HEK293T (cell line): ENCODE data around the gene RBFOX2.
A peak's percentile ranks its signal among the peaks of the same experiment; 100 is the strongest.

Experiments
- CTCF ChIA-PET: fragments of 350-600 bp; formaldehyde crosslinking; extraction: SDS; loops from one replicate; lab custom pipeline; 2021; ENCODE audit warnings: antibody characterized with exemption, inconsistent platforms; lab: Yijun Ruan, JAX
- POLR2A ChIA-PET: fragments of 350-600 bp; formaldehyde crosslinking; extraction: SDS; loops from one replicate; lab custom pipeline; 2020; ENCODE audit warnings: antibody characterized with exemption, inconsistent platforms; lab: Yijun Ruan, JAX
- DNase-seq: peaks from one replicate; pipeline ENCODE4 v3.0.0; 2012; ENCODE audit warnings: mixed read lengths; ENCODE audit errors: extremely low spot score
- ARNT ChIP-seq: fragments of 450-650 bp; IDR thresholded peaks from 2 replicates; pipeline ENCODE4 v1.6.1; 2017; ENCODE audit warnings: mild to moderate bottlenecking
- BHLHE40 ChIP-seq: fragments of 450-650 bp; IDR thresholded peaks from 2 replicates; pipeline ENCODE4 v1.6.1; 2016; ENCODE audit warnings: mild to moderate bottlenecking, moderate library complexity, borderline replicate concordance
- CTBP1 ChIP-seq: fragments of 450-650 bp; IDR thresholded peaks from 2 replicates; pipeline ENCODE4 v1.6.1; 2016; ENCODE audit warnings: borderline replicate concordance
- ELF4 ChIP-seq: fragments of 450-650 bp; IDR thresholded peaks from 2 replicates; pipeline ENCODE4 v1.6.1; 2017; ENCODE audit warnings: antibody characterized with exemption
- FOXA1 ChIP-seq: fragments of 450-650 bp; IDR thresholded peaks from 2 replicates; pipeline ENCODE4 v1.6.1; 2016; ENCODE audit warnings: mild to moderate bottlenecking
- FOXK2 ChIP-seq: fragments of 450-650 bp; IDR thresholded peaks from 2 replicates; pipeline ENCODE4 v1.6.1; 2016; ENCODE audit warnings: mild to moderate bottlenecking
- FOXM1 ChIP-seq: fragments of 450-650 bp; IDR thresholded peaks from 2 replicates; pipeline ENCODE4 v1.6.1; 2017; ENCODE audit warnings: mild to moderate bottlenecking, borderline replicate concordance
- HDGF ChIP-seq: fragments of 450-650 bp; IDR thresholded peaks from 2 replicates; pipeline ENCODE4 v1.6.1; 2017; ENCODE audit warnings: antibody characterized with exemption, borderline replicate concordance
- L3MBTL2 ChIP-seq: fragments of 450-650 bp; conservative IDR thresholded peaks from 2 replicates; pipeline ENCODE4 v1.6.1; 2016; ENCODE audit warnings: mild to moderate bottlenecking
- LEF1 ChIP-seq: fragments of 450-650 bp; IDR thresholded peaks from 2 replicates; pipeline ENCODE4 v1.6.1; 2017; ENCODE audit warnings: mild to moderate bottlenecking, borderline replicate concordance
- NFRKB ChIP-seq: fragments of 450-650 bp; IDR thresholded peaks from 2 replicates; pipeline ENCODE4 v1.6.1; 2016; ENCODE audit warnings: mild to moderate bottlenecking, moderate library complexity
- PKNOX1 ChIP-seq: fragments of 450-650 bp; IDR thresholded peaks from 2 replicates; pipeline ENCODE4 v1.6.1; 2016
- SP1 ChIP-seq: fragments of 450-650 bp; IDR thresholded peaks from 2 replicates; pipeline ENCODE4 v1.6.1; 2017
- SUZ12 ChIP-seq: fragments of 450-650 bp; IDR thresholded peaks from 2 replicates; pipeline ENCODE4 v1.6.1; 2016; ENCODE audit warnings: mild to moderate bottlenecking
- TARDBP ChIP-seq: fragments of 450-650 bp; IDR thresholded peaks from 2 replicates; pipeline ENCODE4 v1.6.1; 2016
- ZNF384 ChIP-seq: fragments of 450-650 bp; IDR thresholded peaks from 2 replicates; pipeline ENCODE4 v1.6.1; 2016

Gene RBFOX2

GRCh38 chr22:35846804-35847203, 181.8 kb downstream of the RBFOX2 start:
- ChIA-PET CTCF (no interaction called here), POLR2A (no interaction called here)
- DNase-seq: no peak
- TF ChIP-seq HDGF (no peak), FOXK2 (no peak), SUZ12 (no peak), SP1 (no peak), BHLHE40 (no peak), NFRKB (no peak)

GRCh38 chr22:35844886-35845285, 183.7 kb downstream of the RBFOX2 start:
- ChIA-PET POLR2A (no interaction called here), CTCF (no interaction called here)
- TF ChIP-seq FOXK2 (no peak), CTBP1 (no peak), ZNF384 (no peak), SUZ12 (no peak), PKNOX1 (no peak), L3MBTL2 (no peak)
- DNase-seq: no peak

- CTCF ChIA-PET: interaction anchor here (0.6 to 1.3 kb wide), 2 partner anchors 16 to 40 kb away, joined by 3 read pairs; no protein-coding TSS in a partner anchor
- POLR2A ChIA-PET: no interaction called here
- peak; percentile 64 for DNase-seq
- TF ChIP-seq FOXA1 (no peak), LEF1 (no peak), FOXM1 (no peak), PKNOX1 (0 out of 2 replicates have a peak, but pooled peaks have one; percentile 23), HDGF (no peak)
These were observed 185.7 kb downstream of the RBFOX2 start for GRCh38 chr22:35842954-35843353.

GRCh38 chr22:35842519-35842913, 186.1 kb downstream of the RBFOX2 start:
- DNase-seq: no peak
- POLR2A ChIA-PET: no interaction called here
- TF ChIP-seq LEF1 (no peak), FOXK2 (no peak), TARDBP (no peak), SP1 (no peak), ARNT (no peak), PKNOX1 (no peak), ZNF384 (no peak), FOXA1 (no peak), L3MBTL2 (no peak)
- CTCF ChIA-PET: interaction anchor here (1.3 kb wide), 1 partner anchor 40 kb away, joined by 3 read pairs; no protein-coding TSS in a partner anchor

- no peak for DNase-seq
- ChIA-PET POLR2A (no interaction called here), CTCF (interaction anchor here (1.3 kb wide), 1 partner anchor 41 kb away, joined by 3 read pairs; no protein-coding TSS in a partner anchor)
- TF ChIP-seq SUZ12: no peak
- TF ChIP-seq FOXA1: no peak
- no peak for TF ChIP-seq FOXK2
- TF ChIP-seq NFRKB: no peak
- TF ChIP-seq LEF1: no peak
- TF ChIP-seq FOXM1: no peak
- no peak for TF ChIP-seq CTBP1
- no peak for TF ChIP-seq TARDBP
- no peak for TF ChIP-seq PKNOX1
- no peak for TF ChIP-seq BHLHE40
- no peak for TF ChIP-seq L3MBTL2
These were observed 186.6 kb downstream of the RBFOX2 start for GRCh38 chr22:35841907-35842518.

GRCh38 chr22:35840302-35840739, 188.3 kb downstream of the RBFOX2 start:
- CTCF ChIA-PET: interaction anchor here (0.6 kb wide), 1 partner anchor 374 kb away, joined by 4 read pairs; no protein-coding TSS in a partner anchor
- TF ChIP-seq ZNF384 (no peak), SUZ12 (no peak), TARDBP (0 out of 2 replicates have a peak, but pooled peaks have one; percentile 62), HDGF (no peak), ARNT (no peak), CTBP1 (peak; percentile 92), FOXA1 (no peak), FOXM1 (no peak), LEF1 (no peak), NFRKB (no peak), ELF4 (no peak), BHLHE40 (no peak), SP1 (no peak), PKNOX1 (peak; percentile 95), FOXK2 (0 out of 2 replicates have a peak, but pooled peaks have one; percentile 42), L3MBTL2 (peak; percentile 82)
- DNase-seq: peak; percentile 92
- POLR2A ChIA-PET: interaction anchor here (0.7 to 1.9 kb wide), 3 partner anchors 76 to 488 kb away, joined by 3 to 4 read pairs (median 3); no protein-coding TSS in a partner anchor
